ENCODE measurements around the gene KISS1R.

KISS1R gene

DNA sequence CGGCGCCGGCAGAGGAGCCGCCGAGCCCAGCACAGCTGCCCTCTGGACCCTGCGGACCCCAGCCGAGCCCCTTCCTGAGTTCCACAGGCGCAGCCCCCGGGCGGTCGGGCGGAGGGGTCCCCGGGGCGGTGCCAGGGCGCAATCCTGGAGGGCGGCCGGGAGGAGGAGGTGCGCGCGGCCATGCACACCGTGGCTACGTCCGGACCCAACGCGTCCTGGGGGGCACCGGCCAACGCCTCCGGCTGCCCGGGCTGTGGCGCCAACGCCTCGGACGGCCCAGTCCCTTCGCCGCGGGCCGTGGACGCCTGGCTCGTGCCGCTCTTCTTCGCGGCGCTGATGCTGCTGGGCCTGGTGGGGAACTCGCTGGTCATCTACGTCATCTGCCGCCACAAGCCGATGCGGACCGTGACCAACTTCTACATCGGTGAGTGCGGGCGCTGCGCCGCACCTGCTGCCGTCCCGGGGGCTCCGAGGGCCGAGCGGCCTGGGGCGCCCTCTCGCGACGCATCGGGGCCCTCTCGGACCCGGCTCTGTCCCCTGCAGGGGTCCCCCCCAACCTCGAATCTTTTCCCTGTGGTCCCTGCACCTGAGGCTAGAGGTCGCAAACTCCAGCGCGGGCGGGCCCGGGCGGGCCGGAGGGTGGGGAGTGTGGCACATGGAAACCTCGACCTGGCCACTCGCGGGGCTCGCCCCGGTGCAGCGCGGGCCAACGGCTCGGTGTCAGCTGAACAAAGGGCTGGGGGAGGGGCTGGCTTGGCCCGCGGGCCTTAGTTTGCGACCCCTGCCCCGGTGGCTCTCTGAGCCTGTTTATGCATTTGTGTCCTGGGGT, at the start of gene KISS1R:
Gene KISS1R (plus strand): TSS at position 11 of the 829 bp plus-strand sequence. CDS start 170 bp downstream, at position 181.
- no peak for DNase-seq (ENCODE audit: extremely low read depth, low read depth)
- TF ChIP-seq, protein P1, sequence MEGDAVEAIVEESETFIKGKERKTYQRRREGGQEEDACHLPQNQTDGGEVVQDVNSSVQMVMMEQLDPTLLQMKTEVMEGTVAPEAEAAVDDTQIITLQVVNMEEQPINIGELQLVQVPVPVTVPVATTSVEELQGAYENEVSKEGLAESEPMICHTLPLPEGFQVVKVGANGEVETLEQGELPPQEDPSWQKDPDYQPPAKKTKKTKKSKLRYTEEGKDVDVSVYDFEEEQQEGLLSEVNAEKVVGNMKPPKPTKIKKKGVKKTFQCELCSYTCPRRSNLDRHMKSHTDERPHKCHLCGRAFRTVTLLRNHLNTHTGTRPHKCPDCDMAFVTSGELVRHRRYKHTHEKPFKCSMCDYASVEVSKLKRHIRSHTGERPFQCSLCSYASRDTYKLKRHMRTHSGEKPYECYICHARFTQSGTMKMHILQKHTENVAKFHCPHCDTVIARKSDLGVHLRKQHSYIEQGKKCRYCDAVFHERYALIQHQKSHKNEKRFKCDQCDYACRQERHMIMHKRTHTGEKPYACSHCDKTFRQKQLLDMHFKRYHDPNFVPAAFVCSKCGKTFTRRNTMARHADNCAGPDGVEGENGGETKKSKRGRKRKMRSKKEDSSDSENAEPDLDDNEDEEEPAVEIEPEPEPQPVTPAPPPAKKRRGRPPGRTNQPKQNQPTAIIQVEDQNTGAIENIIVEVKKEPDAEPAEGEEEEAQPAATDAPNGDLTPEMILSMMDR (IDR thresholded peaks at IDR 0.05; ENCODE audit: low read depth, low read length): peak; percentile 28

DNA sequence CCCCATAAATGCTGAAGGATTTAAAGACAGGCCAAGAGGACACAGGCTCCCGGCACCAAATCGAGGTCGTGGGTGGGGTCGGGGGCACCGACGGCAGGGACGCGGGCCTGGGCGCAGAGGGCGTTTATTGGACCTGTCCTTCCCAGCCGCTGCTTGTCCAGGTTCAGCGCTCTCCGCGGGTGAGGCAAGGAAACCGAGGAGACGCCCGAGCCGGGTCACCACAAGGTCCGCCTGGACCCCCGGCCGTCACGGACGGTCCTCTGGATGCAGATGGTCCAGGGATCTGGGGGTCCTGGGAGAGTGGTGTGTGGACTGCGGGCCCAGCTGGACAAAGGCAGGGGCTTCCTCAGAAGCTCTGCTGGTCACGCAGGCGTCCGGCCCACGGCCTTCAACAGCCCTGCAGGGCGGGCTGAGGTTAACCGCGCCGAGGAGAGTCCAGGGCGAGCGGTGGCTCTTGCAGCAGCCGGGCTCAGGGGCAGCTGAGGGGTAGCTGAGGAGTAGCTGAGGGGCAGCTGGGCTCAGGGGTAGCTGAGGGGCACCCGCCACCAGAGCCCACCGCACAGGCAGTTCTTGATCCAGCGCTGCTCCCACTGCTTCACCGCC, 49.2 kb upstream of the KISS1R start:
- TF ChIP-seq, protein P1 (IDR thresholded peaks at IDR 0.05; ENCODE audit: low read depth, low read length): no peak
- no peak for DNase-seq (ENCODE audit: extremely low read depth, low read depth)

DNA sequence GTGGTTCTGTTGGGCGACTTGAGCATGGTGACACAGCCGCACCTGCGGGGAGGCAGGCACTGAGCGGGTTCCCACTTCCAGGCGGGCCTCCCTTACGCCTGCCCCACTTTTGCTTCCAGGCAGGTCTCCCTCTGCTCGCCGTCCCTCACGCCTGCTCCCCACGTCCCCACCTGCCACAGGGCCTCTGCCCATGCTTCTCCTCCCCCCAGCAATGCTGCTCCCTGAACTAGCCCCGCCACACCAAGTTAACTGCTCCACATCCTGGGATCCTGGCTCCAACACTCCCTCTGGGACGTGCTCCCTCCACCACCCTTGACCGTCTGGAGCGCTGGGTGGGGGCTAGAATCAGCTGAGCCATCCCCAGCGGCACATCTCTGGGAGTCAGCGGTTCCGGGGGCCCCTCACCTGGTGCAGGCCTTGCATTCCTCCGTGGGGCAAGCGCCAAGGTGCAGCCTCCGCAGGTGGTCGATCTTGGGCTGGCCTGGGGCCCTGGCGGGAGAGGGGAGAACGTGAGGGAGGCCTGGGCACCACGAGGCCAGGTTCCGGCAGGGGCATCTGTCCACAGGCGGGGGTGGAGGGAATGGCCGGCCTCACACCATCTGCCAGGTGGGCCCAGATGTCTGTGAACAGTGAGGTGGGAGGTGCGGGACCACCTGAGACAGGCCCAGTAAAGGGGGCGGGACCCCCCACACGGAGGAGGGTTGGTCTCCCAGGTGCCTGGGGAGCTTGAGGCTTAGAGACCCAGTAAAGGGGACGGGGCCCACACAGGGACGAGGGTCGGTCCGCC, 48.5 kb upstream of the KISS1R start:
- TF ChIP-seq, protein P1 (IDR thresholded peaks at IDR 0.05; ENCODE audit: low read depth, low read length): no peak
- no peak for DNase-seq (ENCODE audit: extremely low read depth, low read depth)

DNA sequence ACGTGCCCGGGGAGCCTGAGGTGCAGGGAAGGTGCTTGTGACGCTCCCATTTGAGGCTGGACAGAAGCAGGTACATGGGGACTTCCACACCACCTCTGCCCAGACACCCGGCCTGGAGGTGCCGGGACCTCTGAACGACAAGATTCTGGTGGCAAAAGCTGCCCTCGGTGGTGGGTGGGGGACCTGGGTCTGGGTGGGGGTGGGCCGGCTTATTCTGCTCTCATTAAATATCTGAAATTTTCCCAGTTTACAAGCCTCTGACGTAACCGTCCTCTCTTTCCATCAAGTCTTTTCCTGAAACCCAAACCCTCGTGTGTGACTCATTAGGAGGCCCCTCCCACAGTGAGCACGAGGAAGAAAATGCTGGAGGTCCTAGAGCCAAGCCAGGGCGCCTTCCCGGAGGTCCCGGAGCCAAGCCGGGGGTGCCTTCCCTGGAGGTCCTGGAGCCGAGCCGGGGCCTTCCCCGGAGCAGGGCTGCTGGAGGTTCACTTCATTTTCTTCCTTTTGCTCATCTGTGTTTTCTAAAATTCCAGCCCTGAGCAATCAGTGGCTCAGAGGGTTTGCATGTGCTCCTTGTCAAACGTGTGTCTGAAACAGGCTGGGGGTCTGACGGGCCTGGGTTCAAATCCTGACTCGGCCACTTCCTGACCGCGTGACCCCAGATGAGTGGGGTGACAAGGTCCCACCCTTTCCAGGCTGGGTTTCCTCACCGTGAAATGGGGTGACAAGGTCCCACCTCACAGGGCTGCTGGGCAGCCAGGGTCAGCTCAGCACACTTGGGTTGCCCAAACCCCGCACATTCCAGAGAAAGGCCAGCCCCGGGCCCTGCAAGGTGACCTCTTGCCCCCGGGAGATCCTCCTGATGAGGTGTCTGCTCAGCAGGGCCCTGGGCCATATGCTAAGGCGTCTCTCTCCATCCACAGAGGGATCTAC, 47.6 kb upstream of the KISS1R start:
- peak; percentile 85 for DNase-seq (ENCODE audit: extremely low read depth, low read depth)
- TF ChIP-seq, protein P1 (IDR thresholded peaks at IDR 0.05; ENCODE audit: low read depth, low read length): no peak

- TF ChIP-seq, protein P1 (IDR thresholded peaks at IDR 0.05; ENCODE audit: low read depth, low read length): no peak
- no peak for DNase-seq (ENCODE audit: extremely low read depth, low read depth)
These were observed 46.8 kb upstream of the KISS1R start for GRCh38 chr19:870314-870713.

DNA sequence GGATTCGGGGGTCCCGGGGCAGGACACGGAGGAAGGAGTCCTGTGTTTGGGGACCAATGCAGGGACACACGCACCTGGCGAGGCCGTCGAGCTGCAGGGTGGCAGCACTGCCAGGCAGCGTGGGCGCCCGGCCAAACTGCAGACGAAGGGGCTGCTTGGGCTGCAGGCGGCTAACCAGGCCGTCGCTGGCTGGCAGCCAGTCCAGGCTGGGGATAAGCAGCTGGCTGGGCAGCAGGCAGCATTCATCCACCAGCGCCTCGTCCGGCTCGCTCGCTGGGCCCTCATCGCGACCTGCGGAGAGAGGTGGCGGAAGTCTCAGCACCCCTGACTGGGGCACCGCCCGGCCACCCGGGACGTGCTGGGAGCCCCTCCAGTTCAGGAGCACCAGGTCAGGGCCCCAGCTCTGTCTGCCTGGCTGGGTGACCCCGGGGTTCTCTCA, 46.2 kb upstream of the KISS1R start:
- TF ChIP-seq, protein P1 (IDR thresholded peaks at IDR 0.05; ENCODE audit: low read depth, low read length): no peak
- DNase-seq (ENCODE audit: extremely low read depth, low read depth): no peak
